GM18505 (cell line): Measurements from ENCODE around the gene AGFG2.
"Not testable (repeated sequence)": the region's sequence is repeated elsewhere in the genome, so short reads cannot be mapped to it uniquely, and the experiment has no call there.

ENCODE experiments used
- ATAC-seq: cut with Tn5 transposase; IDR thresholded peaks from one replicate; pipeline ENCODE4 v1.9.1; 2021; ENCODE audit not compliant: unreplicated experiment
- POLR2A ChIP-seq: IDR thresholded peaks from 4 replicates; pipeline ENCODE4 v1.6.1; 2011; ENCODE audit warnings: borderline replicate concordance; ENCODE audit not compliant: insufficient read depth, insufficient read length; ENCODE audit errors: extremely low read depth

AGFG2 gene

GRCh38 chr7:100510437-100511239 lies 28.4 kb upstream of the AGFG2 start:
- no peak for ATAC-seq
- no peak for TF ChIP-seq POLR2A

- no peak for ATAC-seq
These were observed 25.7 kb upstream of the AGFG2 start for GRCh38 chr7:100513212-100513810.

GRCh38 chr7:100515072-100515532 lies 23.9 kb upstream of the AGFG2 start:
- TF ChIP-seq POLR2A: no peak
- no peak for ATAC-seq

More at GRCh38 chr7:100513212-100513810, 25.7 kb upstream of the AGFG2 start:
- no peak for TF ChIP-seq POLR2A

GRCh38 chr7:100516135-100516812 lies 22.7 kb upstream of the AGFG2 start:
- TF ChIP-seq POLR2A: no peak
- ATAC-seq: no peak

- no peak for TF ChIP-seq POLR2A
- ATAC-seq: no peak
These were observed 21.7 kb upstream of the AGFG2 start for GRCh38 chr7:100517305-100517704.

GRCh38 chr7:100519580-100519979 lies 19.4 kb upstream of the AGFG2 start:
- no peak for ATAC-seq
- no peak for TF ChIP-seq POLR2A

GRCh38 chr7:100520138-100520537 lies 18.9 kb upstream of the AGFG2 start:
- TF ChIP-seq POLR2A: no peak
- no peak for ATAC-seq

- TF ChIP-seq POLR2A: no peak
- no peak for ATAC-seq
These were observed 17.9 kb upstream of the AGFG2 start for GRCh38 chr7:100521076-100521475.

- ATAC-seq: not testable (repeated sequence)
These were observed 17.0 kb upstream of the AGFG2 start for GRCh38 chr7:100521909-100522593.

GRCh38 chr7:100523192-100523591 lies 15.8 kb upstream of the AGFG2 start:
- ATAC-seq: not testable (repeated sequence)

GRCh38 chr7:100528108-100528866 lies 10.7 kb upstream of the AGFG2 start:
- ATAC-seq: not testable (repeated sequence)

GRCh38 chr7:100532165-100533022 lies 6.6 kb upstream of the AGFG2 start:
- TF ChIP-seq POLR2A: no peak
- no peak for ATAC-seq

- ATAC-seq: not testable (repeated sequence)
These were observed 3.0 kb upstream of the AGFG2 start for GRCh38 chr7:100535982-100536381.

- not testable (repeated sequence) for ATAC-seq
These were observed 2.3 kb upstream of the AGFG2 start for GRCh38 chr7:100536695-100537094.
